HepG2 (cell line): Measurements from ENCODE around the gene CD200. TPM values are rescaled to one million over a fixed set of nuclear protein-coding genes. Genes with fewer than 3 reads are reported as not detected.

Source experiments
- ATAC-seq: fragments of 200-7000 bp; cut with Tn5 transposase; 3 replicates; pipeline ENCODE4 v1.9.1; 2020; ENCODE audit warnings: mild to moderate bottlenecking, moderate library complexity
- BruUV-seq: library from RNA; stranded (reverse); fragments of 400-500 nt; replicated peaks from 2 replicates; lab custom pipeline; 2021; lab: Mats Ljungman, UMichigan
- CTCF ChIA-PET: fragments of 300-600 bp; formaldehyde crosslinking; extraction: SDS; loops from one replicate; lab custom pipeline; 2021; ENCODE audit warnings: low total read pairs, inconsistent platforms, low intra/inter-chr PET ratio; lab: Yijun Ruan, JAX
- POLR2A ChIA-PET: fragments of 350-600 bp; sonication (Branson Sonifier 250); formaldehyde crosslinking; loops from one replicate; lab custom pipeline; 2020; ENCODE audit warnings: antibody characterized with exemption, inconsistent platforms; lab: Yijun Ruan, JAX
- DNase-seq: peaks from one replicate; pipeline ENCODE4 v3.0.0-alpha.2; 2015; ENCODE audit warnings: low spot score
- FAIRE-seq: peaks from 3 replicates; lab custom pipeline; 2011; peaks lifted over from hg19 to GRCh38; lab: Jason Lieb, UNC
- H2AFZ ChIP-seq: one replicate; pipeline ENCODE4 v1.6.1; 2011; ENCODE audit warnings: low read length, inconsistent platforms
- H3K27ac ChIP-seq: fragments of 300-600 bp; 3 replicates; pipeline ENCODE4 v1.8.0; 2011; ENCODE audit warnings: mixed run types, mild to moderate bottlenecking, mixed read lengths, low read length, inconsistent platforms; ENCODE audit not compliant: insufficient read depth; ENCODE audit errors: extremely low read length
- H3K27me3 ChIP-seq, 2 experiments: fragments of 200-600 bp in 1 of 2; 2 replicates in 1 of 2; 3 replicates in 1 of 2; pipeline versions ENCODE4 v1.6.0 to v1.8.0; 2011; ENCODE audit warnings: low read length in 2 of 2, mild to moderate bottlenecking in 2 of 2, moderate library complexity in 2 of 2, inconsistent platforms in 1 of 2; ENCODE audit not compliant: insufficient read depth in 2 of 2, control insufficient read depth in 1 of 2
- H3K36me3 ChIP-seq, 2 experiments: fragments of 200-600 bp in 1 of 2; replicated peaks in 1 of 2; 2 replicates in 1 of 2; 3 replicates in 1 of 2; pipeline versions ENCODE4 v1.5.1 to v1.8.0; 2011; ENCODE audit warnings: low read length in 2 of 2, inconsistent platforms in 1 of 2; ENCODE audit not compliant: insufficient read depth in 2 of 2, control insufficient read depth in 1 of 2
- H3K4me1 ChIP-seq: 2 replicates; pipeline ENCODE4 v1.5.1; 2012; ENCODE audit warnings: low read length, inconsistent platforms; ENCODE audit not compliant: insufficient read depth
- H3K4me2 ChIP-seq: 2 replicates; pipeline ENCODE4 v1.6.0; 2011; ENCODE audit warnings: low read depth, low read length, inconsistent platforms
- H3K4me3 ChIP-seq, 3 experiments: fragments of 200-600 bp in 1 of 3; sonication (generic), shearing (Covaris generic) in 1 of 3; replicated peaks in 1 of 3; 2 replicates each; pipeline ENCODE4 v1.5.1; 2011 to 2016; ENCODE audit warnings: low read length in 3 of 3, inconsistent platforms in 2 of 3, low read depth in 2 of 3, mild to moderate bottlenecking in 2 of 3, control low read depth in 1 of 3, mixed read lengths in 1 of 3; ENCODE audit not compliant: insufficient read depth in 1 of 3
- H3K79me2 ChIP-seq: one replicate; pipeline ENCODE4 v1.6.1; 2011; ENCODE audit warnings: low read length, inconsistent platforms; ENCODE audit not compliant: insufficient read depth
- H3K9ac ChIP-seq: 2 replicates; pipeline ENCODE4 v1.6.0; 2011; ENCODE audit warnings: mild to moderate bottlenecking, low read depth, low read length, inconsistent platforms; ENCODE audit not compliant: insufficient read depth
- H3K9me3 ChIP-seq: 2 replicates; pipeline ENCODE4 v1.5.1; 2012; ENCODE audit warnings: mild to moderate bottlenecking, low read length
- H4K20me1 ChIP-seq: 2 replicates; pipeline ENCODE4 v1.6.0; 2011; ENCODE audit warnings: inconsistent platforms, mild to moderate bottlenecking, low read length, moderate library complexity; ENCODE audit not compliant: insufficient read depth
- AKAP8 ChIP-seq: sonication (generic); formaldehyde crosslinking; IDR thresholded peaks from 2 replicates; pipeline ENCODE4 v1.5.1; 2020; ENCODE audit warnings: mild to moderate bottlenecking, missing genetic modification reagents
- ATRX ChIP-seq: sonication (generic); formaldehyde crosslinking; IDR thresholded peaks from 2 replicates; pipeline ENCODE4 v1.4.0; 2020; ENCODE audit warnings: missing genetic modification reagents, borderline replicate concordance
- CC2D1A ChIP-seq: sonication (generic); formaldehyde crosslinking; IDR thresholded peaks from 2 replicates; pipeline ENCODE4 v1.8.1; 2023; ENCODE audit warnings: mild to moderate bottlenecking, missing genetic modification reagents
- HMG20A ChIP-seq: IDR thresholded peaks from 2 replicates; pipeline ENCODE4 v1.6.1; 2016; ENCODE audit warnings: borderline replicate concordance
- ISL2 ChIP-seq: sonication (generic); formaldehyde crosslinking; IDR thresholded peaks from 2 replicates; pipeline ENCODE4 v1.5.0; 2020; ENCODE audit warnings: missing genetic modification reagents
- TAF1 ChIP-seq: sonication (generic); formaldehyde crosslinking; IDR thresholded peaks from 2 replicates; pipeline ENCODE4 v1.4.0; 2020; ENCODE audit warnings: missing genetic modification reagents
- ZKSCAN5 ChIP-seq: sonication (generic); formaldehyde crosslinking; IDR thresholded peaks from 2 replicates; pipeline ENCODE4 v1.5.1; 2020; ENCODE audit warnings: mild to moderate bottlenecking, missing genetic modification reagents
- ZNF101 ChIP-seq: sonication (generic); formaldehyde crosslinking; IDR thresholded peaks from 2 replicates; pipeline ENCODE4 v1.4.0; 2020; ENCODE audit warnings: mild to moderate bottlenecking, low read depth, missing genetic modification reagents, borderline replicate concordance
- ZNF12 ChIP-seq: sonication (generic); formaldehyde crosslinking; IDR thresholded peaks from 2 replicates; pipeline ENCODE4 v1.5.0; 2020; ENCODE audit warnings: missing genetic modification reagents
- ZNF24 ChIP-seq: fragments of 450-650 bp; IDR thresholded peaks from 2 replicates; pipeline ENCODE4 v1.6.1; 2017; ENCODE audit warnings: antibody characterized with exemption, mild to moderate bottlenecking
- ZNF331 ChIP-seq: sonication (generic); formaldehyde crosslinking; IDR thresholded peaks from 2 replicates; pipeline ENCODE4 v1.4.0; 2020; ENCODE audit warnings: missing genetic modification reagents
- ZNF569 ChIP-seq: sonication (generic); formaldehyde crosslinking; IDR thresholded peaks from 2 replicates; pipeline ENCODE4 v1.5.0; 2020; ENCODE audit warnings: mild to moderate bottlenecking, missing genetic modification reagents, moderate library complexity, borderline replicate concordance
- ZNF605 ChIP-seq: sonication (generic); formaldehyde crosslinking; IDR thresholded peaks from 2 replicates; pipeline ENCODE4 v1.8.0; 2022; ENCODE audit warnings: mild to moderate bottlenecking, missing genetic modification reagents
- ZNF713 ChIP-seq: sonication (generic); formaldehyde crosslinking; IDR thresholded peaks from 2 replicates; pipeline ENCODE4 v1.4.0; 2020; ENCODE audit warnings: mild to moderate bottlenecking, missing genetic modification reagents
- ZNF749 ChIP-seq: sonication (generic); formaldehyde crosslinking; IDR thresholded peaks from 2 replicates; pipeline ENCODE4 v1.8.0; 2022; ENCODE audit warnings: mild to moderate bottlenecking, missing genetic modification reagents, moderate library complexity, borderline replicate concordance
- ZNF773 ChIP-seq: sonication (generic); formaldehyde crosslinking; IDR thresholded peaks from 2 replicates; pipeline ENCODE4 v1.4.0; 2020; ENCODE audit warnings: missing genetic modification reagents, borderline replicate concordance
- WGBS: methylation state at CpG from one replicate; pipeline ENCODE4 v1.1.6; 2017; ENCODE audit warnings: low lambda C conversion rate; 5-methylcytosine and 5-hydroxymethylcytosine counted together
- in situ Hi-C: cut with HindIII; loops from 2 replicates; pipeline ENCODE4 v1.10.0; 2017; ENCODE audit warnings: low pct_unique_long_range_greater_than_20kb; ENCODE audit not compliant: extremely low pct_ligation_motif_present
- intact Hi-C: fragments of 100-400 bp; cut with micrococcal nuclease; formaldehyde crosslinking; loops from one replicate; pipeline ENCODE4 v1.10.0; 2022; ENCODE audit not compliant: unreplicated experiment
- polyA plus RNA-seq, 8 experiments: library from polyadenylated mRNA; depleted of rRNA in 3 of 8; stranded (reverse) in 7 of 8; unstranded in 1 of 8; fragments of >200 nt; fragmentation: Illumina TruSeq in 4 of 8; extraction: Trizol in 4 of 8; gene quantifications; 2 replicates each; pipeline versions ENCODE4 v1.2.1 to v1.2.3, GENCODE V29; 2011 to 2016; ENCODE audit warnings: low read depth in 4 of 8, missing spikeins in 1 of 8, mixed read lengths in 1 of 8; ENCODE audit not compliant: insufficient read depth in 1 of 8
- total RNA-seq, 5 experiments: library from RNA; depleted of rRNA; stranded (reverse); fragments of >200 nt; fragmentation: Illumina TruSeq; extraction: Trizol; gene quantifications; 2 replicates each; pipeline ENCODE4 v1.2.3, GENCODE V29; 2016; ENCODE audit warnings: low read depth in 1 of 5
- TF ChIP-seq, protein P1 (sequence below): IDR thresholded peaks from 2 replicates; pipeline ENCODE4 v1.4.0; 2020; ENCODE audit warnings: mild to moderate bottlenecking, missing genetic modification reagents
- TF ChIP-seq, protein P2 (sequence below): sonication (generic); formaldehyde crosslinking; IDR thresholded peaks from 2 replicates; pipeline ENCODE4 v1.9.0; 2021; ENCODE audit warnings: missing genetic modification reagents, borderline replicate concordance

The CD200 gene
- total and polyA plus RNA-seq, 2 of the 13 experiments (the other 11 are each of a cell fraction or from before 2014, with no cell fraction given): not detected

GRCh38 chr3:112351036-112351435 lies 18.1 kb downstream of the CD200 start:
- H3K27ac ChIP-seq: no peak overlapping the region
- H3K79me2 ChIP-seq: no peaks in the 10 kb centered on the region
- H3K9ac ChIP-seq: no peak overlapping the region
- DNase-seq (no peak), FAIRE-seq (no peak), ATAC-seq (no peak)
- no TSS peak for BruUV-seq
- ChIA-PET POLR2A (no interaction called here), CTCF (no interaction called here)
- TF ChIP-seq ZNF713 (no peak), ZNF605 (CRISPR knock-in tag) (no peak), ZNF101 (CRISPR knock-in tag) (no peak), ZNF749 (CRISPR knock-in tag) (no peak), ZNF331 (CRISPR knock-in tag) (no peak), ZNF12 (CRISPR knock-in tag) (no peak), ZNF773 (CRISPR knock-in tag) (no peak), TAF1 (CRISPR knock-in tag) (no peak), CC2D1A (CRISPR knock-in tag) (no peak), AKAP8 (CRISPR knock-in tag) (no peak), ZNF24 (no peak), ZKSCAN5 (no peak), ATRX (CRISPR knock-in tag) (no peak), HMG20A (CRISPR knock-in tag) (no peak), ZNF569 (CRISPR knock-in tag) (no peak), ISL2 (CRISPR knock-in tag) (no peak)
- TF ChIP-seq, protein P1, sequence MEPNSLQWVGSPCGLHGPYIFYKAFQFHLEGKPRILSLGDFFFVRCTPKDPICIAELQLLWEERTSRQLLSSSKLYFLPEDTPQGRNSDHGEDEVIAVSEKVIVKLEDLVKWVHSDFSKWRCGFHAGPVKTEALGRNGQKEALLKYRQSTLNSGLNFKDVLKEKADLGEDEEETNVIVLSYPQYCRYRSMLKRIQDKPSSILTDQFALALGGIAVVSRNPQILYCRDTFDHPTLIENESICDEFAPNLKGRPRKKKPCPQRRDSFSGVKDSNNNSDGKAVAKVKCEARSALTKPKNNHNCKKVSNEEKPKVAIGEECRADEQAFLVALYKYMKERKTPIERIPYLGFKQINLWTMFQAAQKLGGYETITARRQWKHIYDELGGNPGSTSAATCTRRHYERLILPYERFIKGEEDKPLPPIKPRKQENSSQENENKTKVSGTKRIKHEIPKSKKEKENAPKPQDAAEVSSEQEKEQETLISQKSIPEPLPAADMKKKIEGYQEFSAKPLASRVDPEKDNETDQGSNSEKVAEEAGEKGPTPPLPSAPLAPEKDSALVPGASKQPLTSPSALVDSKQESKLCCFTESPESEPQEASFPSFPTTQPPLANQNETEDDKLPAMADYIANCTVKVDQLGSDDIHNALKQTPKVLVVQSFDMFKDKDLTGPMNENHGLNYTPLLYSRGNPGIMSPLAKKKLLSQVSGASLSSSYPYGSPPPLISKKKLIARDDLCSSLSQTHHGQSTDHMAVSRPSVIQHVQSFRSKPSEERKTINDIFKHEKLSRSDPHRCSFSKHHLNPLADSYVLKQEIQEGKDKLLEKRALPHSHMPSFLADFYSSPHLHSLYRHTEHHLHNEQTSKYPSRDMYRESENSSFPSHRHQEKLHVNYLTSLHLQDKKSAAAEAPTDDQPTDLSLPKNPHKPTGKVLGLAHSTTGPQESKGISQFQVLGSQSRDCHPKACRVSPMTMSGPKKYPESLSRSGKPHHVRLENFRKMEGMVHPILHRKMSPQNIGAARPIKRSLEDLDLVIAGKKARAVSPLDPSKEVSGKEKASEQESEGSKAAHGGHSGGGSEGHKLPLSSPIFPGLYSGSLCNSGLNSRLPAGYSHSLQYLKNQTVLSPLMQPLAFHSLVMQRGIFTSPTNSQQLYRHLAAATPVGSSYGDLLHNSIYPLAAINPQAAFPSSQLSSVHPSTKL: no peak
- TF ChIP-seq, protein P2, sequence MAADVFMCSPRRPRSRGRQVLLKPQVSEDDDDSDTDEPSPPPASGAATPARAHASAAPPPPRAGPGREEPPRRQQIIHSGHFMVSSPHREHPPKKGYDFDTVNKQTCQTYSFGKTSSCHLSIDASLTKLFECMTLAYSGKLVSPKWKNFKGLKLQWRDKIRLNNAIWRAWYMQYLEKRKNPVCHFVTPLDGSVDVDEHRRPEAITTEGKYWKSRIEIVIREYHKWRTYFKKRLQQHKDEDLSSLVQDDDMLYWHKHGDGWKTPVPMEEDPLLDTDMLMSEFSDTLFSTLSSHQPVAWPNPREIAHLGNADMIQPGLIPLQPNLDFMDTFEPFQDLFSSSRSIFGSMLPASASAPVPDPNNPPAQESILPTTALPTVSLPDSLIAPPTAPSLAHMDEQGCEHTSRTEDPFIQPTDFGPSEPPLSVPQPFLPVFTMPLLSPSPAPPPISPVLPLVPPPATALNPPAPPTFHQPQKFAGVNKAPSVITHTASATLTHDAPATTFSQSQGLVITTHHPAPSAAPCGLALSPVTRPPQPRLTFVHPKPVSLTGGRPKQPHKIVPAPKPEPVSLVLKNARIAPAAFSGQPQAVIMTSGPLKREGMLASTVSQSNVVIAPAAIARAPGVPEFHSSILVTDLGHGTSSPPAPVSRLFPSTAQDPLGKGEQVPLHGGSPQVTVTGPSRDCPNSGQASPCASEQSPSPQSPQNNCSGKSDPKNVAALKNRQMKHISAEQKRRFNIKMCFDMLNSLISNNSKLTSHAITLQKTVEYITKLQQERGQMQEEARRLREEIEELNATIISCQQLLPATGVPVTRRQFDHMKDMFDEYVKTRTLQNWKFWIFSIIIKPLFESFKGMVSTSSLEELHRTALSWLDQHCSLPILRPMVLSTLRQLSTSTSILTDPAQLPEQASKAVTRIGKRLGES (CRISPR knock-in tag): no peak
- H3K27me3 ChIP-seq: no peaks in the 10 kb centered on the region
- intact Hi-C loops: no loop called here
- in situ Hi-C loops: no loop called here
- H3K4me1 ChIP-seq: no peaks in the 10 kb centered on the region
- no peak overlapping the region for H3K4me3 ChIP-seq
- H2AFZ ChIP-seq: no peak overlapping the region
- 0% methylated on average over 1 of the region's 1 CpG for WGBS
- no peaks in the 10 kb centered on the region for H3K9me3 ChIP-seq
- no peak overlapping the region for H3K4me2 ChIP-seq
- H4K20me1 ChIP-seq: no peaks in the 10 kb centered on the region
- no peaks in the 10 kb centered on the region for H3K36me3 ChIP-seq
